Thyroid gland (tissue), 4 donors: ENCODE measurements around the gene PTDSS2.
"Not testable (repeated sequence)": the region's sequence is repeated elsewhere in the genome, so short reads cannot be mapped to it uniquely, and the experiment has no call there.

ENCODE experiments used
- CTCF ChIP-seq, 6 experiments: fragments of 200-600 bp in 3 of 6; fragments of 450-650 bp in 3 of 6; sonication (generic) in 3 of 6; IDR thresholded peaks; one replicate each; pipeline ENCODE4 v1.5.1; 2016 to 2019; ENCODE audit warnings: antibody characterized with exemption in 6 of 6, mild to moderate bottlenecking in 2 of 6, inconsistent platforms in 1 of 6, moderate library complexity in 1 of 6
- POLR2A ChIP-seq, 2 donors: fragments of 450-650 bp; IDR thresholded peaks; one replicate each; pipeline ENCODE4 v1.6.1; 2017; ENCODE audit warnings: antibody characterized with exemption in 2 of 2, mild to moderate bottlenecking in 2 of 2, moderate library complexity in 1 of 2

DNA sequence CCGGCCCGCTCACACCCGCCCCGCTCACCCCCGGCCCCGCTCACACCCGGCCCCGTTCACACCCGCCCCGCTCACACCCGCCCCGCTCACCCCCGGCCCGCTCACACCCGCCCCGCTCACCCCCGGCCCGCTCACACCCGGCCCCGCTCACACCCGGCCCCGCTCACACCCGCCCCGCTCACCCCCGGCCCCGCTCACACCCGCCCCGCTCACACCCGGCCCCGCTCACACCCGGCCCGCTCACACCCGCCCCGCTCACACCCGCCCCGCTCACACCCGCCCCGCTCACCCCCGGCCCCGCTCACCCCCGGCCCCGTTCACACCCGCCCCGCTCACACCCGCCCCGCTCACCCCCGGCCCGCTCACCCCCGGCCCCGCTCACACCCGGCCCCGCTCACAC lies 48.9 kb upstream of the PTDSS2 start:
- TF ChIP-seq POLR2A, CTCF (IDR thresholded peaks at IDR 0.05): not testable (repeated sequence)
